AG04449 (cell line): Measurements from ENCODE around the gene OAF.

Experiments used
- CTCF ChIA-PET: fragments of 350-600 bp; formaldehyde crosslinking; extraction: SDS; loops from one replicate; lab custom pipeline; 2021; ENCODE audit warnings: antibody characterized with exemption; lab: Yijun Ruan, JAX
- POLR2A ChIA-PET: fragments of 400-600, 350-600 bp; formaldehyde crosslinking; extraction: SDS; loops from one replicate; lab custom pipeline; 2020; ENCODE audit warnings: antibody characterized with exemption, inconsistent platforms; lab: Yijun Ruan, JAX
- DNase-seq: peaks from one replicate; pipeline ENCODE4 v3.0.0-alpha.2; 2010; ENCODE audit warnings: low read depth, low spot score
- H3K4me3 ChIP-seq: 2 replicates; pipeline ENCODE4 v1.5.1; 2011; ENCODE audit warnings: low read depth, mild to moderate bottlenecking, control low read depth, low read length
- TF ChIP-seq, protein P1 (sequence below): IDR thresholded peaks from one replicate; pipeline ENCODE4 v1.5.1; 2011; ENCODE audit warnings: mild to moderate bottlenecking, moderate library complexity, low read length, control low read depth, inconsistent platforms; ENCODE audit not compliant: insufficient read depth; ENCODE audit errors: missing control alignments

OAF gene

DNA sequence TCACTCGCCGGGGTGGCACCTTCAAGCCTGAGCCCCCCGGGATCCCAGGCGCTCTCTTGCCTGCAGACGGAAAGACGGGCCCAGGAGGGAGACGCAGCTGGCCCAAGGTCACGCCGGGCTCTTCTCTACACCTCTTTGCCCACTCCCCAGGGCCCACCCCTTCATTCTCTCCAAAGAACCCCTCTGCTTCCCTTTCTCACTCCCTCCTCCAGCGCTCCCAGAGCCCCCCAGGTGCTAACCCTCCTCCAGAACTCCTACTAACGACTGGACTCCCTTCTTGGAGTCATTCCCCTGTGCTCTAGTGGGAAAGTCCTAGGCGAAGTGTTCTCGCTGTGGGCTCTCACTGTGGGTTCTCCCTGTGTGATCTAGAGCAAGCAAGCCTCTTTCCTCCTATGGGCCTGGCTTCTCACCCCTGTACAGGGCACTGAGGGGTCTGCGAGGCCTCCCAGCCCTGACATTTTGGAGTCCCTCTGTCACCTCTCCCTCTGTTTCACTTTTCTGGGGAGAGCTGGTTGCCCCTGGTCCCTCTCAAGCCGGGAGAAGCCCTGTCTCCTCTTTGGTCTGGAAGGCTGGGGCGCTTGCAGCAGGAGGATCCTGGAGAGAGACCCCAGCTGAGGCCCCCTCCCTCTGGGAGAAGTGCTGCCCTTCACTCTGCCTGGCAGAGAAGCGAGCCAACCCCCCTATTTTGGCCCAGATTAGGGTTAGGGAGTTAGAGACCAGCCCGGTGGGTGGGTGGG lies 858 bp downstream of the OAF start:
- TF ChIP-seq, protein P1, sequence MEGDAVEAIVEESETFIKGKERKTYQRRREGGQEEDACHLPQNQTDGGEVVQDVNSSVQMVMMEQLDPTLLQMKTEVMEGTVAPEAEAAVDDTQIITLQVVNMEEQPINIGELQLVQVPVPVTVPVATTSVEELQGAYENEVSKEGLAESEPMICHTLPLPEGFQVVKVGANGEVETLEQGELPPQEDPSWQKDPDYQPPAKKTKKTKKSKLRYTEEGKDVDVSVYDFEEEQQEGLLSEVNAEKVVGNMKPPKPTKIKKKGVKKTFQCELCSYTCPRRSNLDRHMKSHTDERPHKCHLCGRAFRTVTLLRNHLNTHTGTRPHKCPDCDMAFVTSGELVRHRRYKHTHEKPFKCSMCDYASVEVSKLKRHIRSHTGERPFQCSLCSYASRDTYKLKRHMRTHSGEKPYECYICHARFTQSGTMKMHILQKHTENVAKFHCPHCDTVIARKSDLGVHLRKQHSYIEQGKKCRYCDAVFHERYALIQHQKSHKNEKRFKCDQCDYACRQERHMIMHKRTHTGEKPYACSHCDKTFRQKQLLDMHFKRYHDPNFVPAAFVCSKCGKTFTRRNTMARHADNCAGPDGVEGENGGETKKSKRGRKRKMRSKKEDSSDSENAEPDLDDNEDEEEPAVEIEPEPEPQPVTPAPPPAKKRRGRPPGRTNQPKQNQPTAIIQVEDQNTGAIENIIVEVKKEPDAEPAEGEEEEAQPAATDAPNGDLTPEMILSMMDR = no peak
- POLR2A ChIA-PET = no interaction called here
- CTCF ChIA-PET = interaction anchor here (0.6 to 45.4 kb wide), 10 partner anchors 10 to 124 kb away, joined by 3 to 1135 read pairs (median 6); no protein-coding TSS in a partner anchor
- peak overlapping the region; percentile 74 for H3K4me3 ChIP-seq
- no peak for DNase-seq

DNA sequence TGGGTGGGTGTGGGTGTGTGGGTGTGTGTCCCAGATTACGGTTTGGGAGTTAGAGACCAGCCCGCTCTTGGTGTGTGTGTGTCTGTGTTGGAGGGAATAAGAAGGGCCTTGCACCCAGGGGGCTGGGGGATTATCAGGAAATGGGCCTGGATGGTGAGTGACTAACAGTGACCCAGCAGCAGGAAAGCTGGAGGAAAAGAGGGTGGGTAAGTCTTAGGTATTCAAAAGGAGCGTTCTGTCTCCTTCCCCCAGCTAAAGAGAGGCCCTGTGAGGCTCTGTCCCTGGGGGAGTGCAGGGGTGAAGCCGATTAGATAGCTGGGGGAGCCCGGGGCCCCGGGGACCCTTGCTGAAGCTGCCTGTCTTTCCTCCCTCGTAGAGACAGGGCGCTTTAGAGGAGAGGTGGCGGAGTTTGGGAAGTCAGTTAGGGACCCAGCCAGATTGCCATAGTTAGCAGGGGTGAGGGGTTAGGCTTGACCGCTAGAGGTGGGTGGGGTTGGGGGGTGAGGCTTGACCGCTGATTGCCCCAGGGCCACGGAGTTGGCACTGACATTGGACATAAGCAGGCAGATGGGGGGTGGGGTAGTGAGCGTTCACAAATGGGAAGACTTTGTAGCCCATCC lies 1.5 kb downstream of the OAF start:
- TF ChIP-seq, protein P1 = no peak
- H3K4me3 ChIP-seq = peak overlapping the region; percentile 74
- ChIA-PET CTCF (interaction anchor here (0.6 to 45.4 kb wide), 14 partner anchors 10 to 367 kb away, joined by 3 to 1135 read pairs (median 4); no protein-coding TSS in a partner anchor), POLR2A (no interaction called here)
- DNase-seq = no peak

DNA sequence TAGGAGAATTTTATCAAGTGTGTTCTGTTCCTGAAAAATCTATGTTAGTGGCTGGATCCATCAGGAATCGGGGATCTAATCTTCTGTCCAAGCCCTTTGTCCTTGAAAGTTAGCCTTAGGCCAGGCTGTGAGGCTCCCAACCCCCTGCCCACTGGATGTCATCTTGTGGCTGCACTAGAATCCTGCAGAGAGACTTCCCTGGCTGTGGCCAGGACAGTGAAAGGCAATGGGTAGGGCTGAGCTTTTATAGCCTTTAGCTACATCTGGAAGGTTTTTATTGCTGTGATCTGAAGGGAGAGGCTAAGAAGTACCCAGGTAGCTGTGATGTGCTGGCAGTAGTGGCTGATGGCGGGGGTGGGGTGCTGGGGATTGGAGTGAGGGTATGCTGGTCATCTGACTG lies 2.1 kb downstream of the OAF start:
- ChIA-PET POLR2A (no interaction called here), CTCF (interaction anchor here (0.7 to 45.4 kb wide), 13 partner anchors 10 to 368 kb away, joined by 3 to 1135 read pairs (median 4); no protein-coding TSS in a partner anchor)
- DNase-seq = no peak
- TF ChIP-seq, protein P1 = no peak
- H3K4me3 ChIP-seq = peak overlapping the region; percentile 74

DNA sequence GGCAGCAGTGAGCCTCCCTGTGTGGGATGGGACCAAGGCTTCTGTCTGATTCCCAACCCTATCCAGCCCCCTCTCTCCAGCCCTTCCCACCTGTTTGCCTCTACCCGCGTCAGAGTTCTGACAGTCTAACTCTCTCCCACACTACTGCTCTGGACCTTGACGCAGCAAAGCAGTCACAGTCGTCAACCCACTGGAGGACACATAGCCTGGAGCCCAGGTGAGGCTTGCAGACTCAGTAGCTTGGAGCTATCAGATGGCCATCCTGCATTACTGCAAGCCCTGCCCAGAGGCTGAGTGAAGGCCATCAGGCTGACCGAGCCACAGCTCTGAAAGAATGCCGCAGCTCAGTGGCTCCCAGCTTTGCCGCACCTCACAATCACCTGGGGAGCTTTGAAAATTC lies 3.7 kb downstream of the OAF start:
- ChIA-PET CTCF (interaction anchor here (1.0 to 45.4 kb wide), 10 partner anchors 8 to 84 kb away, joined by 4 to 1135 read pairs (median 8); no protein-coding TSS in a partner anchor), POLR2A (no interaction called here)
- TF ChIP-seq, protein P1 = no peak
- no peak overlapping the region for H3K4me3 ChIP-seq
- no peak for DNase-seq

DNA sequence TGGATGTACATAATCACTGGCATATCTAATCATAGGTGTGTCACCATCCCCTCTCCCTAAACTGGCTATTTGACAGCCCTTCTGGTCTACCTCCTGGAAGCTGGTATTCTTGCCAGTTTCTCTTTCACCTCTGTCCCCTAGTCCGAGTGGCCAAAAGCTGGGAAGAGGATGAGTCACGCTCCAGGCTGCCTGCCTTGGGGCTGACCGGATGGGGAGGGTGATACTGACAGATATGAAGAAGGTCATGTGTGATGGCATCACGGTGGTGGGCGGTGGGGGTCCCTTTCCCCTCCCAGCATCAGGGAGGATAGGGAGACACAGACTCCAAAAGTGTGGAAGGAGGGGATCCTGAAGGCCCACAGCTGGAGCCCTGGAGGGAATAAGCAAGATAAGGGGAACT lies 4.8 kb downstream of the OAF start:
- POLR2A ChIA-PET = interaction anchor here (0.6 kb wide), 1 partner anchor 829 kb away, joined by 3 read pairs; no protein-coding TSS in a partner anchor
- H3K4me3 ChIP-seq = no peak overlapping the region
- no peak for DNase-seq
- CTCF ChIA-PET = interaction anchor here (0.9 to 45.4 kb wide), 11 partner anchors 9 to 486 kb away, joined by 3 to 1135 read pairs (median 6); no protein-coding TSS in a partner anchor
- TF ChIP-seq, protein P1 = no peak
